HG03066 (cell line): ENCODE results near the gene RAPGEF5.

Experiments
- ATAC-seq: cut with Tn5 transposase; IDR thresholded peaks from one replicate; pipeline ENCODE4 v1.9.1; 2021; ENCODE audit warnings: low read depth; ENCODE audit not compliant: unreplicated experiment

RAPGEF5 gene

DNA sequence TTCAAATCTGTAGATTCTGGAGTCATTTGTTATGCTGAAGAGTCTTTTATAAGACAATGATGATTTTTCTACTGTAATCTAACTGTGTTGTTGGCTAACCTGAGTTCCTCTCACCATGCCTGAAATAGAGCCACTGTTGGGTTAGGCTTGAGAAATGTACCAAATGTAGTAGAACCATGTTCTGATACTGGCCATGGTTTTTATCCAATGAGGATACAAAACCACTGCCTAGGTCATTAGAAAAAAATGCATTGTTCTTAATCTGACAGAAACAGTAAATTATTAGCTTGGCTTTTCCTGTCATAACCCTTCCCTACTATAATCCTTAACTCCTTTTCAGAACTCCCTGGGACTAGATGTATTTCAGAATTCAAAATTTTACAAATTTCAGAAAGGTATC, 86.6 kb downstream of the RAPGEF5 start:
- ATAC-seq, result no peak

DNA sequence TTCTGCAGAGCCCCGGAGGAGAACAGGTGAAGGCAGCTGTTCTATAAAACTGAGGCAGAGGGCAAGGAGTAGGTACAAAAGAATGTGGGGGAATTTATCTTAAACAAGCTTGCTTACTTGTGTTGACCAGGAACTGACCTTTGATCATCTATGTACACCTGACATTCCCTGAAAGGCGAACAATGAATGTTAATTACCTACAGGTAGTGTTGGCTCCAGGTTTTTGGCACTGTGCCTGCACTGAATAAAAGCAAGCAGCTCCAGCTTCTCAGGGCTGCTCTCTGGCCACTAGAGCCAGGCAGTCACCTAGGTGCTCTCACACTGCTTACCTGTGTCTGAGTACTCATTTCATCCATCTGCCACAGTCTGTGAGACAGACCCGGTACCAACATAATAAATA, 87.0 kb downstream of the RAPGEF5 start:
- ATAC-seq, result no peak

DNA sequence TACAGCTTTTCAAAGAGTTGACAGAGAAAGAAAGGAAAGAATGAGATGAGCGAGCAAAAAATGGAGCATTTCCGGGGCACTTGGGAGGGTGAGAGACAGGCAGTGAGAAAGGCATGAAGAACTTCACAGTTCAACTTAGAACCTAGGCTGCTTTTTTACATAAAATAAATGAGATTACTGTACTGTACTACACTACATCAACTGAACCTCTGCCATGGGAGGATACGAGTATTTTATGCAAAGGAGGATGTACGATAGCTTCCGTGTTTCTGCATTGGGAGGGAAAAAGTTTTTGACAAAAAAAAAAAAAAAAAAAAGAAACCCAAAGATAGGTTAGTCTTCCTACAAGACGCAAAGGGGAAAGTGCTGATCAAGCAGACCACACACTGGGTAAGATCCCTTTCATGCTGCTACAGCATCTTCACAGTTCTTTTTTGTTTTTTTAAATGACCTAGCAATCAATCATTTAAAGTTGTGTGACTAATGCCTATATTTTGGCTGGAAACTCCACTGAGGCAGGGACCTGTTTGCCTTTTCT, 88.0 kb downstream of the RAPGEF5 start:
- no peak for ATAC-seq

DNA sequence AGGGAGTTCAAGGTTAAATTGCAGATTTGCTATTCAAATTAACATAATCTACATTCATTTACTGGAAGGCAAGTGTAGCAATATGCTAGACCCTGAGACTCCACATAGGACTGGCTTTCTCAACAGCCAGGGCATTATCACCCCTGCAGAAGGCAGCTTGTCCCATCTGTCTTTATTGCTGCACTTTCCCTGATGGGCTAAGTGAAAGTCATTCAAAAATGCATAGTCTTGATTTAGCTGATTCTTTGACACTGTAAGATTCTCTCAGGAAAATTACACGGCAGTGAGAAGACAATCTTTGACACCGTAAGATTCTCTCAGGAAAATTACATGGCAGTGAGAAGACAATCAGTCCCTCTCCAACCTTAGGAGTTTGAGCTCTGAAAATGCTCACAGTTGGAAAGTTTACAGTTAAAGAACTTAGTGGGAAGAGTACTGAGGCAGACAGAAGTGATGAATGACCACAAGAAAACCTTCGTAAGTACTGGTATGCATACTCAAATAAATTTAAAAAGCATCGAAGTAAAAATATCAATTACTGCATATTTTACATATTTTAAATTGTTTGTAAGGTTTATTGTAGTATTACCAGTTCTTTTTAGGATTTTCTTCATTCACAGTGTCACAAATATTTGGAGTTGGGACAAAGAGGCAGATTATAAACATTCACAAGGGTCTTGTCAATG, 88.9 kb downstream of the RAPGEF5 start:
- no peak for ATAC-seq

DNA sequence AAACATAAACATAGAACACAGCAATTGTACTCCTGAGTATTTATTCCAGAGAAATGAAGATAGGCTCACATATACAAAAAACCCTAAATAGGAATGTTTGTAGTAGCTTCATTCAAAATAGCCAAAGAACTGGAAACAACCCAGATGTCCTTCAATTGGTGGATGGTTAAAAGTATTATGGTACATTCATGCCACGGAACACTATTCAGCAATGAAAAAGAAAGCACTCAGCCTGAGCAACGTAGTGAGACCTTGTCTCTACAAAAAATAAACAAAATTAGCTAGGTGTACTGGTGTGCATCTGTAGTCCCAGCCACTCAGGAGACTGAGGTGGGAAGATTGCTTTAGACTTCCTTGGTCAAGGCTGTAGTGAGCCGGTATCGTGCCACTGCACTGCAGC, 94.4 kb downstream of the RAPGEF5 start:
- no peak for ATAC-seq

DNA sequence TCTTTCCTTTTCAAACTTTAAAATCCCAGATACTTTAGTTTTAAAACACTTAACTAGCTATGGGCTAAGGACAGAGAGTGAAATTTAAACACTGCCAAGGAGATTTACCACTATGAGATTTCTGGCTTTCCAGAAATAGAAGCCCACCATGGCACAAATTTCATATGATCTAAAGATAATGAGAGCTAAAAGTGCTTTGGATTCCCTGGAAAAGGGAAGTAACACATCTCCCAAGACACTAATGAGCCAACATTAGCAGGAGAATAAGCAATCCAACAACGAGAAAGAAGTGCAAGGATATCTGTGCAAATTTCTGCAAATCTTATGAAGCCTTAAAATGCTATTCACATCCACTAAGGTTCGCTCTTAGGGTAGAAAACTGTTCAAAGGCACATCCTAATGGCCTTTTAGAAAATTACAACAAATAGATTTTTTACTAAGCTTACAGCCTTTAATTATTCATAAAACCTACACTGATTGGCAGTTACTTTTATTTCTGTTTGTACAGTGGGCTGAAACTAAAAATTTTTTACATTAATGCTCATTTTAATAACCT, 100.3 kb downstream of the RAPGEF5 start:
- no peak for ATAC-seq

DNA sequence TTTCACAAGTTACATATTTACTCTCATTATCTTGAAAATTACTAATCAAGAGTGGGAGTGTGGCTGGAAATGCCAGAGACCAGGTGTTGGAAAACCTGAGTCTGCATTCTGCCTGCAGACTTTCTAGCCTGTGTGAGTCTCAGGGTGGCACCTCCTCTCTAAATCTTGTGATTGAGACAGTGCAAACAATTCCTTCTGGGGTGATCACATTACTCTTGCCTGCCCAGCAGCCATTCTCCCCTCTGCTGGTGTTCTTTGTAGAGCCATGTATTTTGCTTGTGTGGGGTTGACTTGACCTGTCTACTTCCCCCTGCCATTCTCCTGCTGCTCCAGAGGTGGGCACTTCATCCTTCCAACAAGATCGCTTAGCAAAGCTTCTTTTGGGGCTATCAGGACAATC, 101.1 kb downstream of the RAPGEF5 start:
- ATAC-seq, result no peak

DNA sequence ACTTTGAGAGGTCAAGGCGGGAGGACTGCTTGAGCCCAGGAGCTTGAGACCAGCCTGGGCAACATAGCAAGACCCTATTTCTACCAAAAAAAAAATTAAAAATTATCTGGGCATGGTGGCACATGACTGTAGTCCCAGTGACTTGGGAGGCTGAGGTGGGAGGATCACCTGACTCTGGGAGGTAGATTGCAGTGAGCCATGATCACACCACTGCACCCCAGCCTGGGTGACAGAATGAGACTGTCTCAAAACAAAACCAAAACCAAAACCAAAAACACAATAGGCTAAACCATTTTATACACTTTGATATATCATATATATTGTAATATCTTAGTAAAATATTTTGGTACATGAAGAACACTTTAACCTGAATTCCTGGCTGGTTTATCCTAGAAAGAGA, 101.6 kb downstream of the RAPGEF5 start:
- ATAC-seq, result no peak

DNA sequence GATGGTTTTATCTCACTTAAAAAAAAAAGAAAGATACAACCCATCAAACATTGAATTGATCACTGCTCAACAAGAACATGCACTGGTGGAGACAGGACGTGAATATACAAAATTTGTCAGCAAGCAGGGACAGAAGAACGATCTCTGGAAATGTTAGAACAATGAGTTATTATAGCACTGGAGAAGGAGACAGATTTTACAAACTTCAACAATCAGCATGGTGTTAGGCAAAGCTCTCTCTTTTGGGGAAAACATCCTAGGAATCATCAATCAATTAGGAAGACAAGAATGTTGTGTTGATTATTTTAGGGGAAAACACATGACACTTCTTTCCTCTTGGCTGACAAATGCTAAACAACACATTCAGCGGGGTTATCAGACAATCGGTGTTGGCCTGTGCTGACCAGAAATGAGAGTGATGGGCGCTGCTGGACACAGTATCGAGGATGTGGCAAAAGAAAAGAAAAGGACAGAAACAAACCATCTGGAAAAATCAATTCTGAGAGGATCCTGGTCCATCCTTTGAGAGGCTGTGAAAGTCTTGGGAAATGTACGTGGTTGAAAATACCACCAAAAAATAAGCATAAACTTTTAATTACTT, 103.9 kb downstream of the RAPGEF5 start:
- ATAC-seq, result no peak

DNA sequence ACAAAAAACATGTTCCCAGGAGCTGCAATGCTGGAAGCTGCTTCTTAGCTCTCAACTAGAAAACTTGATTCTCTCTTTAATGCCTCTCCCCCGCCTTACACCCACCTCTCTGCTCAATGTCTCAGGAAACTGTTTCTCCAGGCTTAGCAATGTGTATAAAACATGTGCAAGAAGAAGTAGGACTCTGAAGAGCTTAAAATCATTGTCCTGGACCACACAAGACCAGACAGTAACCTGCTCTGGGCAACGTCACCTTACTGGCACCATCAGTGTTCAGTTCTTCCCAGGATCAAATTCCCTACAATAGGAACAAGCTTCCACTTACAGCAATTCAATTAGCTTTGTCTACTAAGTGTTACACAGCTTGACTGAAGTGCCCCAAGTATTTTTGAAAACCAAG, 104.9 kb downstream of the RAPGEF5 start:
- no peak for ATAC-seq

DNA sequence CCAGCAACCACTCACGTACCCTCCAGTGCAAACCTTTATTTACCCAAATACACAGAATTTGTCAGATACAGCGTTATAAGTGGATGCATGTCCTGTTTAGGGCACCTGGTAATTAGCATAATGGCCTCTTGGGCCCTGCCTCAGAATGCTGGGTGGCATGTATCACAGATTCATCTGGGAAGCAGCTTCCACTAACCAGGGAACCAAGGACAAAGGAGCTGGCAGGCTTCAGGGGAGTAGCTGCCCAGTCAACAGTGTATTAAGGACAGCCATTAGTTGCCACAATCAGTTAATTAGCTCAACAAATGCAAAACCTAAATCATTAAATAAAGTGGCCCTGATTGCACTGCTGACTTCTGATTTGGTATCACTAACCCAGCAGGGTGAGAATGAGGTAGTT, 105.7 kb downstream of the RAPGEF5 start:
- no peak for ATAC-seq

DNA sequence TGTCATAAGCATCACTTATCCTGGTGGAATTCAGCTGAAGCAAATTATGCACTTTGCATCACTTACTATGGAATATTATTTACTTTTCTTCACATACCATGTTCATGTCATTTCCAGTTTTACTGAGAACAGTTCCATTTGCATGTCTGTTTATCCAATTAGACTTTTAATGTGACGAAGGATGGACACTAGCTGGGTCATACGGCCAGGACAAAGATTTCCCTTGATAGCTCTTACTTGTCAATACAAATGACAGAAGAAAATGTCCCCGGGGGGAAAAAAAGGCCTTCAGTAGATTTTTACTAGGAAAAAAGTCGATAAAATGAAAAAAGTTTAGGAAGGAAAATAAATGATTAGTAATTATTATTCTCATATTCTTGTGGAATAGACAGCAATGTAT, 106.6 kb downstream of the RAPGEF5 start:
- ATAC-seq, result no peak

DNA sequence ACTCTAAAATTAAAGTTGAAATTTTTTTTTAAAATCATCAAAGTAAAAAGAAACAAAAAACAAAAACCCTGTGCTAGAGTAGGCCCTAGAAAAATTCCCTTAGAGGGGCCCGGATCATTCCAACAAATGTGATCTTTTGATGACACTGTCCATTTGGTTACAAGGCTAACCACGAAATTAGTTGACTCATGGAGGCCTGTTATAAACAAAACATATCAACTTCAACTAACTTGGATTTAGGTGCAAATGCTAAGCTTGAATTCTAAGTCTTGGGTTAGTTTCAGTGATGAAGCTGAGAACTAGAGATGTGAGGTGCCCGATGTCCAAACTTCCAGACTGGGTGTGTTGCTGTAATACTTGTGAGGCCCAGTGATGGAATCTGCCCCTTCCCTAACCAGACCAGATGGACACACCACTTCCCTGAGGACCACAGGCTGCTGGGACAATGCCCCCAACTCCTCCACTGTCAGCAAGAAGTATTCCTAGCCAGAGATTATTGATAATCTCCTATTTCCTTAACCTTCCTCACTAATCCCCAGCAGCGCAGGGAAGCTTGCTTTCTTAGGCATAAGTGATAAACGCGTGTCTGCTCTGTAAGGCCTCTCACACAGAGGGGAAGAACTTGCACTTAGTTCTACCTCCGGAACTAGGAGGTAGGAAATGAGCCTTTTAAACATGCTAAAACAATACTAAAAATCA, 108.7 kb downstream of the RAPGEF5 start:
- no peak for ATAC-seq

DNA sequence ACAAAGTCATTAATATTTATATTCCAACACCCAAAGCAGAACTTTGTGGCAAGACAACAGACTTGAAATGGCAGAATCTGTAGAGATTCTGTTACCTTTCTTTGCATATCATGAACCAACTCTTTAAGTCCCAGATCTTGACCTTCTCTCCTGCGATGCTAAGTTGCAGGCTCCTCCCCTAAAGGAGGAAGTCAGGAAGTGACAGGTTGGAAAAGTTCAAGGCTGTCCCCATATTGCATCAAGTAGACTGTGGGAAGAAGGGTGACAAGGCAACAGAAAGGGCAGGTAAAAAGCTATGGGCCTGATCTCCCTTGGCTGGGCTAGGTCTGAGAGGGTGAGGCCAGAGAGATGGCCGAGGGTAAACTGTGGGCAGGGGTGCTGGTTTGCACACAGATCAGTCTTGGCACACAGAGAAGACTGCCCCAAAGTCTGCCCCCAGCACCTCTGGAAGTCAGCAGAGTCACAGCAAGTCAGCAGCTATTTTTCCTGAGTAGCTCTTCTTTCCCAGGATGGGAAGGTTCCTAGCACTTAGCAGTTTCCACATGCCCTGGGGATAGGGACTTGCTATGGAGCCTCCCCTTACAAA, 115.1 kb downstream of the RAPGEF5 start:
- ATAC-seq, result no peak

DNA sequence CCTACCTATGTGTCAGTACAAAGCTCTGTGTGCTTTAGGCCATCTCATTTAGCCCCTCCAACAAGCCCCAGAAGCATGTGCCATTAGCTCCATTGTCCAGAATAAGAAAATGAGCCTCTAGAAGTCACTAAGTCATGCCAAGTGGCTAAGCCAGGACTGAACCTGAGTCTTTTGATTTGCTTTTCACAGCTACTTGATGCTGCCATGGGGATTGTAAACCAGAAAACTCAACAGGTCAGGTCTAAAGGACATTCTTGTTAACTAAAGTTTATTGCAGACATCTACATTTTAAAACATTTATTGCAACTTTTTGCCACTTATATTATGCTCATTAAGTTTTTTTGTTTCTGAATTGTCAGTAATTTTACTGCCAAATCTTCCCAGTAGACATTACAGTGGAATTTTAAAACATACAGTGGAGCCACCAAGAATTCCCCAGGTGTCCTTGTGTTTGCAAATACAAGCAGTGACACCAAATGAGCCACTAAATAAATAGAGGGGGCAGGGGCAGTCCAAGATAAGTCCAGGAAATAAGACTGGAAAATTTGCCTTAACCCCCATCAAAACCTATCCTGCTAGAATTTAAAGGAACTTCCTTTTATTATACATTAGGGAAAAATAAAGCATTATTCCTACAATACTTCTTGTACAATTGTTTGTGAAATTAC, 115.9 kb downstream of the RAPGEF5 start:
- no peak for ATAC-seq

DNA sequence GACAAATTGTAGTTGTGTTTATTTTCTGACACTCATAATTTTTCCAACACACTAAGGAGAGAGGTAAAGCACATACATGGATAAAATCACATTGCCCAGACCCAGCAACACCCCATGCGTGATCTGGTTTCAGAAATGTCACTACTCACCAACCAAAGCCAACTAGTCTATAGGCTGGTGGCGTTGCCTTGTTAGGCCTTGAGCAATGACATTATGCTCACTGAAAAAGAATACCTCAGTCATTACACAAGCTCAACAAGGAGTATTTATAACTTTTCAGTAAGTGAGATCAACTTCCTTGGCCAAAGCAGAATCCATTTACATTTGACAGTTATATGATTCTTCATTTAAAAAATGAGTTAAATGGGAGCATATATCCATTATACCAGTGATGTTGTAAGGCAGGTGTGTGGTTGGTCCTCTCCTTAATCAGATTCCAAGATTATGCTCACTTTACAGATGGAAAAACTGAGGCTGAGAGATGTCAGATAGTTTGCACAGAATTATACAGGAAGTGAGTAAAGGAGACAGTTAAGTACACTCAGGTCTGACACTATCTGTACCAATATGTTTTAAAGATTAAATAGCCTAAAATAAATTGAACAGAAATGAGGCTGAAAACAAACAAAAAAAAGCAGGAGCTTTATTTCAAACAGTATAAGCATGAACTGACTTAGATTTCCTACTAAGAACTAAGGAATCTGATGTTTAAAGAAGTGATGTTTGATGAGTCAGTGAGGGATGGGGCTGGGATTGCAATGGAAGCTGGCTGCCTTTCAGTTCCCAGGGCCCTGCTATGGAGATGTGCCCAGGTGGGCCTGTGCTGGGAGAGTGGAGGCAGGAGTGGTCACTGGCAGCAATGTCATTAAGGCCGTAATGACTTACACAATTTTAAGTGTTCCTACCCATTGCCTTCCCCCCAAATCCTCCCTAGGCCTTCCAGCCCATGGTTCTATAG, 118.3 kb downstream of the RAPGEF5 start:
- ATAC-seq, result no peak

DNA sequence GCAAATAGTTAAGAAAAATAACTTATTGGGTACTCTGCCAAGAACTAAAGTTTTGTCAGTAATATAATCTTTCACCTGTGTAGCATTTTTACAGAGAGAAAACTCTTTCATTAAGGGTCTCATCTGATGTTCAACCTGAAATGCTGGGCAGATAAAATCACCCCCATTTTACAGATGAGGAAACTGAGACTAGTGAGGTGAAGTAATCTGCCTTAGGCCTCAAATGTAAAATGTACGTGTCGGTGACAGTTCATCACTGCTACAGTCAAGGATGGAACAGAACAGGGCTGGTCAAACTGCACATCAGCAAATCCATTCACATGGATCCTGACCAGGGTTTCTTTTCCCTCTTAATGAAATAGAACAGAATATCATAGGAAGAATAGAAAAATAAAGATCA, 121.8 kb downstream of the RAPGEF5 start:
- ATAC-seq, result no peak

DNA sequence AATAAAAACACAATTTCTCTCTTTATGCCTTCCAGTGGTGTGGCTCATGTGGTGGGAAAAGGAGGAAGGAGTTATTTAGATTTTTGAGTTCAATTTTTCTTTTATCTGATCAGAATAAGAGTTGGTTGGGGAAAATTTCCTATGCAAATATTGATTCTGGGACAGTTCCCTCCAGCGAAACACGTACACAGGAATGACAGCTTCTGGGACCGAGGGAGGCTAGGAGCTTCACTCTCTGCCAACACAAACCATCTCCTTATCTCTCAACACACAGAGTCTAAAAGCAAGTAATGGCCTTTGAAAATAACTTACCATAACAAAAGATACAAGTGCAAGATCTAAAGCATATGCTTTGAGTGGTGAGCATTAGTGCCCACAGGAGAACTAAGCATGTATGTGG, 122.7 kb downstream of the RAPGEF5 start:
- no peak for ATAC-seq

DNA sequence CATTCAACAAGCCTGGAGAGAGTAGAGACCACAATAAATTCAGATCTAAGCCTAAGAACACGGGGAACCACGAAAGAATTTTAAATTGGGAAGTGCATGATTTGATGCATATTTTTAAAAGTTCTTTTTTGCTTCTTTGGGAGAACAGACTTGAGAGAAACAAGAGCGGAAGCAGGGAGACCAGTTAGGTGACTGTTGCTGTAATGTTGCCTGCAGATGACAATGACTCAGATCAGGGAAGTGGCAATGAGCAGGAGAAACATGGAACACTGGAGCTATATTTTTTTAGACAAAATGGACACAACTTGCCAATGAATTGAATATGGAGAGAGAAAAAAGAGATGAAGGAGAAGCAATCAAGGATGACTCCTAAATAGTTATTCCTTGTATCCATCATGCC, 125.1 kb downstream of the RAPGEF5 start:
- no peak for ATAC-seq

DNA sequence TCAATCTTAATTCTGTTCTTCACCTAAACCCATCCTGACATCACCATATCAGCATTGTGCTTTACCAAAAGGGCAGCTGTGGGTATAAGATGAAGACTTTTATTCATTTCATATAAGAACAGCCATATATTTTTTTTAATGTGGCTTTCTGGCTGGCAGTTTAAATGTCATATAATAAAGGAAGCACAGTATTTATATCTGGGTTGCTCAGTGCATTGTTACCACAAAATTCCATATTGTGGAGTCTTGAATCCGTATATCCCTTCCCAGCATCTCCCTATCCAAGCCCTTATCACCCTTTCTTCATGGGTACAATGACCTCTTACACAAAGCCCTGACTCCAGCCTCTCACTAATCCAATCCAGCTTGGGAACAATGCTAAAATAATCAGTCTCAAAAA, 125.8 kb downstream of the RAPGEF5 start:
- no peak for ATAC-seq
